ENCODE results near the gene NBPF3.

Gene NBPF3

DNA sequence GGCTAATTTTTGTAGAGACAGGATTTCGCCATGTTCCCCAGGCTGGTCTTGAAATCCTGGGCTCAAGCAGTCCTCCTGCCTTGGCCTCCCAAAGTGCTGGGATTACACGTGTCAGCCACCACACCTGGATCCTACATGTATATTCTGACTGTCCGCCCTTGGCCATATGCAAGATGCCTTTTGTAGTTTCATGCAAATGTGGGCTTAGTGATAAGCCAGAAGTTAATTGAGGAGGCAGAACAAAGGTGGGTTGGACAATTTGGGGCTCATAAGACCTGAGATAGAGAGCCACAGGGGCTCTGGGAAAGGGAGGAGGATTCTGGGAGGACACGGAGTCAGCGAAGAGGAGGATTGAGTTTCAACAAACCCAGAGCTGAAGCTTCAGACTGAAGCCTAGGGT, 94.2 kb downstream of the NBPF3 start:
- TF ChIP-seq EZH2 (IDR thresholded peaks at IDR 0.05; ENCODE audit: borderline replicate concordance, low read depth, low read length, severe bottlenecking) (no peak), CTCF (IDR thresholded peaks at IDR 0.05; ENCODE audit: borderline replicate concordance, extremely low read depth, low read length, poor library complexity, severe bottlenecking) (no peak)
- no peak for DNase-seq
- H2AFZ ChIP-seq (ENCODE audit: low read depth, low read length): no peak overlapping the region
- no peaks in the 10 kb centered on the region for H4K20me1 ChIP-seq (ENCODE audit: insufficient read depth, low read length)
- ATAC-seq (ENCODE audit: insufficient read depth, low read depth): no peak
- no peaks in the 10 kb centered on the region for H3K79me2 ChIP-seq (ENCODE audit: insufficient read depth, low read length)
- H3K4me1 ChIP-seq (ENCODE audit: insufficient read depth, low read length): no peaks in the 10 kb centered on the region
- no peak overlapping the region for H3K4me3 ChIP-seq (ENCODE audit: low read depth in 1 of 2, low read length in 2 of 2)
- H3K4me2 ChIP-seq (ENCODE audit: insufficient read depth, low read length): no peak overlapping the region
- H3K27me3 ChIP-seq (ENCODE audit: insufficient read depth, low read length, poor library complexity): peaks cover 3% of the 10 kb centered on the region
- H3K9ac ChIP-seq (ENCODE audit: low read depth, low read length): no peak overlapping the region
- no peak overlapping the region for H3K27ac ChIP-seq (ENCODE audit: low read length)
- H3K9me3 ChIP-seq (ENCODE audit: insufficient read depth, low read length, severe bottlenecking): no peaks in the 10 kb centered on the region
- H3K36me3 ChIP-seq (ENCODE audit: insufficient read depth, low read length): no peaks in the 10 kb centered on the region
